SK-N-SH treated with all-trans-retinoic acid at 6 μM for 48 hours (cell line): Measurements from ENCODE around the gene ATP11A.

Experiments
- ARNTL ChIP-seq: fragments of 450-650 bp; formaldehyde crosslinking; IDR thresholded peaks from 2 replicates; pipeline ENCODE4 v1.5.0; 2020; ENCODE audit warnings: low read depth, mild to moderate bottlenecking, moderate library complexity, borderline replicate concordance
- TSHZ2 ChIP-seq: fragments of 250-450 bp; sonication (Bioruptor Pico); IDR thresholded peaks from 2 replicates; pipeline ENCODE4 v1.5.0; 2020; ENCODE audit warnings: mild to moderate bottlenecking, moderate library complexity
- ZNF70 ChIP-seq: fragments of 450-650 bp; formaldehyde crosslinking; IDR thresholded peaks from 2 replicates; pipeline ENCODE4 v1.5.0; 2020; ENCODE audit warnings: mild to moderate bottlenecking, moderate library complexity
- ZNF8 ChIP-seq: fragments of 450-650 bp; formaldehyde crosslinking; IDR thresholded peaks from 2 replicates; pipeline ENCODE4 v1.5.0; 2020; ENCODE audit warnings: mild to moderate bottlenecking, moderate library complexity

- TF ChIP-seq ZNF8 (CRISPR knock-in tag), result no peak
- no peak for TF ChIP-seq TSHZ2 (CRISPR knock-in tag)
- TF ChIP-seq ZNF70 (CRISPR knock-in tag), result no peak
- no peak for TF ChIP-seq ARNTL (CRISPR knock-in tag)
Measured at GRCh38 chr13:112733112-112733511, 43.3 kb downstream of the ATP11A start.
